Upper lobe of left lung (tissue), 4 donors: ENCODE measurements around the gene RGP1.

Experiments used
- EP300 ChIP-seq, 4 donors: sonication (generic); formaldehyde crosslinking; IDR thresholded peaks; one replicate each; pipeline ENCODE4 v1.5.1; 2017; ENCODE audit warnings: antibody characterized with exemption in 4 of 4, control low read depth in 2 of 4
- POLR2A ChIP-seq, 4 donors: fragments of 450-650 bp; IDR thresholded peaks; one replicate each; pipeline ENCODE4 v1.5.1; 2016 to 2017; ENCODE audit warnings: antibody characterized with exemption in 4 of 4, mild to moderate bottlenecking in 2 of 4
- POLR2AphosphoS5 ChIP-seq, 2 donors: sonication (generic); formaldehyde crosslinking; IDR thresholded peaks; one replicate each; pipeline ENCODE4 v1.5.1; 2017; ENCODE audit warnings: antibody characterized with exemption in 2 of 2
- TF ChIP-seq, protein P1 (sequence below), 6 experiments: fragments of 450-650 bp in 4 of 6; fragments of 200-600 bp in 2 of 6; sonication (generic) in 2 of 6; IDR thresholded peaks; one replicate each; pipeline ENCODE4 v1.5.1; 2016 to 2019; ENCODE audit warnings: antibody characterized with exemption in 6 of 6

DNA sequence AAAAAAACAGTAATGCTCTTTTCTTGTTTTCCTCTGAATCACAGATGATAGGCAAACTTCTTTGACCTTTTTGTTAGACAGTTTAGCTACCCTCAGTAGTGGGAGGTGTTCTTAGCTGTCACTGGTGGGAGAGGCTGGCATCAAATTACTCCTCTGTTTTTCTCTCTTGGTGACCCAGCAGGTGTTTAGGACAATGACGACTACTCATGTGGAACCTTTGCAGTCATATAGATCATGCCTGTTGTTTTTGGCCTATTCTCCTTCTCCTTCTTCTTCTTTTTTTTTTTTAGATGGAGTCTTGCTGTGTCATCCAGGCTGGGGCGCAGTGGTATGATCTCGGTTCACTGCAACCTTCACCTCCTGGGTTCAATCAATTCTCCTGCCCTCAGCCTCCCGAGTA, 26.9 kb downstream of the RGP1 start:
- TF ChIP-seq, protein P1, sequence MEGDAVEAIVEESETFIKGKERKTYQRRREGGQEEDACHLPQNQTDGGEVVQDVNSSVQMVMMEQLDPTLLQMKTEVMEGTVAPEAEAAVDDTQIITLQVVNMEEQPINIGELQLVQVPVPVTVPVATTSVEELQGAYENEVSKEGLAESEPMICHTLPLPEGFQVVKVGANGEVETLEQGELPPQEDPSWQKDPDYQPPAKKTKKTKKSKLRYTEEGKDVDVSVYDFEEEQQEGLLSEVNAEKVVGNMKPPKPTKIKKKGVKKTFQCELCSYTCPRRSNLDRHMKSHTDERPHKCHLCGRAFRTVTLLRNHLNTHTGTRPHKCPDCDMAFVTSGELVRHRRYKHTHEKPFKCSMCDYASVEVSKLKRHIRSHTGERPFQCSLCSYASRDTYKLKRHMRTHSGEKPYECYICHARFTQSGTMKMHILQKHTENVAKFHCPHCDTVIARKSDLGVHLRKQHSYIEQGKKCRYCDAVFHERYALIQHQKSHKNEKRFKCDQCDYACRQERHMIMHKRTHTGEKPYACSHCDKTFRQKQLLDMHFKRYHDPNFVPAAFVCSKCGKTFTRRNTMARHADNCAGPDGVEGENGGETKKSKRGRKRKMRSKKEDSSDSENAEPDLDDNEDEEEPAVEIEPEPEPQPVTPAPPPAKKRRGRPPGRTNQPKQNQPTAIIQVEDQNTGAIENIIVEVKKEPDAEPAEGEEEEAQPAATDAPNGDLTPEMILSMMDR (IDR thresholded peaks at IDR 0.05), result no peak
- TF ChIP-seq EP300 (IDR thresholded peaks at IDR 0.05) (no peak), POLR2A (IDR thresholded peaks at IDR 0.05) (no peak), POLR2AphosphoS5 (IDR thresholded peaks at IDR 0.05) (no peak)
